ENCODE data around the gene UBL5.
"Not testable (repeated sequence)": the region's sequence is repeated elsewhere in the genome, so short reads cannot be mapped to it uniquely, and the experiment has no call there.

The UBL5 gene

GRCh38 chr19:9818175-9818733, 9.5 kb upstream of the UBL5 start:
- DNase-seq, result no peak

GRCh38 chr19:9818734-9819595, 8.8 kb upstream of the UBL5 start, which contains the start of gene FBXL12:
Gene FBXL12 (minus strand): TSS chr19:9819079. CDS start chr19:9818813, 266 bp downstream.
- DNase-seq, result peak; percentile 99 to 100 (median 100)

DNA sequence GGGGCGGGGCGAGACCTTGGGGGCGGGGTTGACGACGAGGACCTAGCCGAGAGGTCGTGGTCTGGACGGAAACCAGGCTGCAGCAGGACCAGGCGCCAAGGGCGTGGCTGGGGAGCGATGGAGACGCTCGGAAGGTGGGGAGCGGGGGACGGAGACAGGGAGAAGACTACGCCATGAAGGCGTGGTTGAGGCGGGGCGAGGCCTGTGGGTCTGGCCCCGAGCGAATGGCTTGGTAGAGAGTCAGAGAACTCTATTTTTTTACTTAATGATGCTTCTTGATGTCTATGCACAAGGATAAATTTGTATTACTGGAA, 8.2 kb upstream of the UBL5 start:
- DNase-seq, result no peak

- DNase-seq, result not testable (repeated sequence)
These were observed 7.7 kb upstream of the UBL5 start for GRCh38 chr19:9820034-9820433.

DNA sequence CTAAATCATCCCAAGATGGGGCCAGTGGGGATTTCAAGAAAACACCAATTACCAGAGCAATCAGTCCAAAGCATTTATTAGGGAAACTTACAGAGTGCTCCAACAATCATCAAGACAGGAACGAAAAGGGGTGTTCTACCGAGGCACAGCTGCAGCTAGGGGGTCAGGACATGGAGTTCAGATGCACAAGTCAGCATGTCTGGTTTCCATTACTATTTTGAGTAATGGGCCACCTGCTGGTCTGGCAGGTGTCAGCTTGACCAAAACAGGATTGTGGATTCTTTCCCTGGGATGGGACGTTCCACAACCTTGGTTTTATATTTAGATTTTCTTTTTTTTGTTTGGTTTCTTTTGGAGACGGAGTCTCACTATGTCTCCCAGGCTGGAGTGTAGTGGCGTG, 3.9 kb upstream of the UBL5 start:
- no peak for DNase-seq

GRCh38 chr19:9828551-9829063, 889 bp downstream of the UBL5 start:
- DNase-seq, result no peak

DNA sequence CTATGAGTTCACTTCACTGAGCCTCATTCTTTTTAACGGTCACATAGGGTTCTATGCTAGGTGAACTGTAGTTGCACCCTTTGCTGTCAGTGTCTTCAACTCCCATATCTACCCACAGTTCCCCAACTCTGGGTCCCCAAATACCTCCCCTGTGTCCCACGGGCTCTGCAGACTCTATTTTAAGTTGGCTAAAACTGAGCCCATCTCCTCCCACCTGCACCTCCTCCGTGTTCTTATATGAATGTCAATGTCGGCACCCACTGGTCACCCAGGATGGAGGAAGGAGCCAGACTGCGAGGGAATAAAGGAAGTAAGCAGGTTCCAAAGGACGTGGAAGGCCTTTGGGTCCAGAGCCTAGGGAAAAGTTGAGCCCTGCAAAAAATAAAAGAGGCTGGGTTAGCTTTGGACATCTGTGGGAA, 6.6 kb downstream of the UBL5 start:
- DNase-seq, result no peak

- DNase-seq, result peak; percentile 97 to 99 (median 99)
These were observed 7.2 kb downstream of the UBL5 start, which contains the start of gene PIN1 for GRCh38 chr19:9834726-9835506. Gene PIN1 (plus strand): TSS chr19:9835318. CDS start chr19:9835345, 27 bp downstream.

DNA sequence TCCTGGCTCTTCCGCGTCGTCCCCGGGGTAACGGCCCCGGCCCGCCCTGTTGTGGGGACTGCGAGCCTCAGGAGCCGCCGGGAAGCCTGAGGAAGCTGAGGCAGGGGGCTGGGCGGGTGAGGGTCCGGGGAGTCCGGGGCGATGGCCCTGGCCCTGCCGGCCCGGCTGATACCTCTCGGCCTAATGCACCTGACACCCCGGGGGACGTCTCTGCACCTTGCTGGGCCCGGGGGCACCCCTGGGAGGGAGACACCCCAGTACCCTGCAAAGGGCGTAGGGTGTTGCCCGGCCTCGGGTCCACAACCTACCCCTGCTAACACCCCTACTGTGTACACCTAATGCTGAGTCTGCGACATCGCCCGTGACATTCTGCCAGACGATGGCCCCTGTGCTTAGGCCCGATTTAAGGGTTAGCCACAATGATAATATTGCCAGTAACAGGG, 7.8 kb downstream of the UBL5 start:
- no peak for DNase-seq

DNA sequence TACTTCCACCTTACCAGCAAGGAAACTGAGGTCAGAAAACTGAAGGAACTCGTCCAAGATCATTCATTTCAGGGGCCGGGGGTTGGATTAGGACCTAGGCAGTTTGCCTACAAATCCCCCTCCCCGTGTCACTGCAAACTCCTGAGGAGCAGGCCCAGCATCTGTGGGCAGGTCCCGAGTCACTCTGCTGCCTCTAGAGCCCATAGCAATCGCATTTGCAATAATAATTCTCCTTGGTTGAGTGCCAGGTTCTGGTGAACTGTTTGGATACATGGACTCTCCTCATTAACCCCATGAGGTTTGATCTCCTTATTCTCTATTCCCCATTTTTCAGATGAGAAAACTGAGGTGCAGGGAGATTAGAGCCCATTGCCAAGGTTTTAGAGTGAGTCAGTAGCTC, 8.3 kb downstream of the UBL5 start:
- DNase-seq, result no peak

- DNase-seq, result no peak
These were observed 10.6 kb downstream of the UBL5 start for GRCh38 chr19:9838324-9838723.

GRCh38 chr19:9839415-9839814, 11.7 kb downstream of the UBL5 start:
- no peak for DNase-seq

DNA sequence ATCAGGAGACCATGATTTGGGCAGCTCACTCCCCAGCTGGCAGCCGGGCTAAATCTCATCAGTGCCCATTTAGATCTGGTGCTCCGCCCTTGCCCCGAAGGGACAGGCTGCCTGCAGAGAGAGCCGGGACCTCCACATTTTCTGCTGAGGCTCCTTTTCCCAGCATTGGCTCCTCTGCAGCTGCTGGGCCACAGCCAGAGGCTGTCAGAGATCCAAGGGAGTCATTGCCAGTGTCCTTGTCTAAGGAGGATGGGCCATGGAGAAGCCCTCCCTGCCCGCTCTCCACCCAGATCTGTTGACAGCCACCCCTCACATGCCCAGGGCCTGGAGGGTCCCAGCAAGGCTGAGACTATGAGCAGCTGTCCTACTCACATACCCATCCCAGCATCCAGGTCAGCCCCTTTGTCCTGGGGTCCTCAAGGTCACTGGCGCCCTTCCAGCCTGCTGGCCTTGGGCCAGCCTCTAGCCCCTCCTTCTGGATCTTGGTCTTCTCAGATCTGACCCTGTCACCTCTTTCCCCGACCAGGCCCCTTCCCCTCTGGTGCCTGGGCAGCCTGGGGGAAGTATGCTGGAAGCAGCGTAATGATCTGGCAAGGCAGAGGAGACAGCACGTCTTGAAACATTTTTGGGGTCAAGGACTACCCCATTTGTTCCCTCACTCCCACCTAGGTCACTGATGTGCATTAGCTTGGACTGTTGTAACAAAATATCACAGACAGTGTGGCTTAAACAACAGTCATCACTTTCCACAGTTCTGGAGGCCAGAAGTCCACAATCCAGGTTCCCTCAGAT, 15.3 kb downstream of the UBL5 start:
- no peak for DNase-seq

- DNase-seq, result not testable (repeated sequence)
These were observed 16.0 kb downstream of the UBL5 start for GRCh38 chr19:9843626-9844273.

- peak in 3 of 6 experiments; percentile 9 to 17 (median 10) for DNase-seq
These were observed 19.5 kb downstream of the UBL5 start for GRCh38 chr19:9847087-9847671.

DNA sequence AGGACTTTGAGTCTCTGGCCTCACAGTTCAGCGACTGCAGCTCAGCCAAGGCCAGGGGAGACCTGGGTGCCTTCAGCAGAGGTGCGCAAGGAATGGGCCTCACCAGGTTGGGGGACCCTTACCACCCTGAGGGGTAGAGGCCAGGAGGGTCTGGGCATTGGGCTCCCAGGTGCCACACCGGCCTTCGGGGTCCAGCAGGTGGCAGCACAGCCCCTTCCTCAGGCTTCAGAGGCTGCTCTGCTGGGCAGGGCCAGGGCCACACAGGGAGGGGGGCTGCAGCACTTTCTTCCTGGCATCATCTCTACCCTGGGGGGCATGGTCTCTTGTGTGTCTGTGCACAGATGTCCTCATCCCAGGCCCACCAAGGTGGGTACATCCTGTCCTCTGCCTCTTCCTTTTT, 20.3 kb downstream of the UBL5 start:
- peak in 5 of 6 experiments; percentile 34 to 40 (median 38) for DNase-seq

GRCh38 chr19:9848762-9849161, 21.0 kb downstream of the UBL5 start:
- DNase-seq, result no peak

DNA sequence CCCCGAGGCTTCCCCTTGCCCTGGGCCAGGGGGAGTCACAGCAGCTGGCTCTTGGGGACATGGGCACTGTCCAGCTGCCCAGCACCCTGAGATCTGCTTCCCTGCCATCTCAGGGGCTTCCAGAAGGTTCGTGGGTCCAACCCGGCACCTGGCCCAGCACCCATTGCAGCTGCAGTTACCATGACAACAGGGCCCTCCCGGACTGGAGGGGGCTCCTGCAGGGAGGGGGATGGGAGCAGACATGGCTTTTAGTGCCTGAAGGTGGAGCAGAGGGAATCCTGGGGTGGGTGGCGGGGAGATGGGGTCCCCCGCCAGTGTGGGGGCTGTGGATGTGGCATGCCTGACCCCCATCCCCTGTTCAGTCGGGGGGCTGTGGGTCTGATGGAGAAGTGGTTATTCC, 22.1 kb downstream of the UBL5 start:
- no peak for DNase-seq

DNA sequence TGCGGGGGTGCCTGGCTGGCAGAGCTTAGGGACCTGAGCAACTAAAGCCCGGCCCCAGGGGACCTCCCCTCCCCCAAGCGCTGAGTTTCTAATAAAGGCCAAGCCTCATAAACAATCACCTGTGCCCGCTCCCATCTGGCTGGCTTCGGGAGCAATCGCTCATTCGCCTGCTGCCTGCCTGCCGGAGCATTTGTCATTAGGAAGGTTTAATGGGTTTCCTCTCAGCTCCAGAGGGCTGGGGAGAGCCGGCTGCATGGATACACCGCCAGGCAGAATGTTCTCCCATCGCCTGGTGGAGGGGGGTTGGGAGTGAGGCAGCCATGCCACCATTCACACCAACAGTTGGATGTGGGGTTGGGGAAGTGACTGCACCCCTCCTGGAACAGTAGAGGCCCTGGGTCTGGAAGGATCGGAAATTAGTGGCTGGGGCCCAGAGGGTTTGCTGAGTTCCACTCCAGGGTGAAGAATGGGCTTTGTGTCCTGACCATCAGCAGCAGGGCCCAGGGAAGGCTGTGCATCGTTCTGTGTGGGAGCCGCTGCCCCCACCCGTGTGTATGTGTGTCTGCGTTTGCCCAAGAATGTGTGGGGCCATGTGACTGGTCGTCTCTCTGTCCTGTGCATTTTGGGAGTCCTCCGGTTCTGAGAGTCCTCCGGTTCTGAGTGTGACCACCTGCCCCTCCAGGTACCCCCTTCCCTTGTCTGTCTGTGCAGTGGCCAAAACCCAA, 22.7 kb downstream of the UBL5 start:
- DNase-seq, result no peak

GRCh38 chr19:9854282-9854846, 26.6 kb downstream of the UBL5 start:
- DNase-seq, result no peak

Data from stimulated activated naive CD4-positive, alpha-beta T cell (primary cell).